Neural cell (in vitro differentiated cells): Measurements from ENCODE around the gene C5orf47. TPM values are rescaled to one million over a fixed set of nuclear protein-coding genes. Genes with fewer than 3 reads are reported as not detected.

Source experiments
- H2AFZ ChIP-seq: fragments of 200-600, 300-800 bp; sonication (generic), shearing (Covaris generic); 2 replicates; pipeline ENCODE4 v1.6.0; 2014; ENCODE audit warnings: low read depth, mild to moderate bottlenecking, antibody characterized with exemption, low read length, moderate library complexity
- H3F3A ChIP-seq: fragments of 200-600 bp; shearing (Covaris generic); 2 replicates; pipeline ENCODE4 v1.6.1; 2016; ENCODE audit warnings: mild to moderate bottlenecking, moderate library complexity, mixed read lengths, antibody characterized with exemption, low read length; ENCODE audit not compliant: insufficient read depth, poor library complexity, severe bottlenecking
- H3K27ac ChIP-seq: fragments of 200-600, 300-800 bp; sonication (generic), shearing (Covaris generic); 2 replicates; pipeline ENCODE4 v1.5.1; 2014; ENCODE audit warnings: mild to moderate bottlenecking, low read length, moderate library complexity
- H3K27me3 ChIP-seq: fragments of 300-800, 200-600 bp; sonication (generic), shearing (Covaris generic); 2 replicates; pipeline ENCODE4 v1.6.0; 2014; ENCODE audit warnings: mild to moderate bottlenecking, low read depth, low read length, moderate library complexity; ENCODE audit not compliant: insufficient read depth
- H3K36me3 ChIP-seq: fragments of 300-800, 200-600 bp; sonication (generic), shearing (Covaris generic); 2 replicates; pipeline ENCODE4 v1.5.1; 2014; ENCODE audit warnings: mild to moderate bottlenecking, antibody characterized with exemption, low read length, moderate library complexity; ENCODE audit not compliant: insufficient read depth
- H3K4me2 ChIP-seq: fragments of 300-800, 200-600 bp; sonication (generic), shearing (Covaris generic); 2 replicates; pipeline ENCODE4 v1.6.0; 2014; ENCODE audit warnings: mild to moderate bottlenecking, low read length
- H3K4me3 ChIP-seq: fragments of 300-800, 200-600 bp; sonication (generic), shearing (Covaris generic); 2 replicates; pipeline ENCODE4 v1.5.1; 2014; ENCODE audit warnings: mild to moderate bottlenecking, low read length, moderate library complexity
- H3K79me2 ChIP-seq: fragments of 200-600 bp; shearing (Covaris generic); replicated peaks from 2 replicates; pipeline ENCODE4 v1.6.0; 2014; ENCODE audit warnings: mild to moderate bottlenecking, low read length, moderate library complexity; ENCODE audit not compliant: insufficient read depth
- H3K9ac ChIP-seq: fragments of 300-800, 200-600 bp; sonication (generic), shearing (Covaris generic); 2 replicates; pipeline ENCODE4 v1.6.1; 2016; ENCODE audit warnings: mild to moderate bottlenecking, low read length, mixed read lengths
- H3K9me2 ChIP-seq: fragments of 200-600 bp; shearing (Covaris generic); 2 replicates; pipeline ENCODE4 v1.6.1; 2016; ENCODE audit warnings: mild to moderate bottlenecking, low read length, mixed read lengths; ENCODE audit not compliant: insufficient read depth
- H3K9me3 ChIP-seq: fragments of 200-600, 300-800 bp; sonication (generic), shearing (Covaris generic); 2 replicates; pipeline ENCODE4 v1.6.1; 2016; ENCODE audit warnings: mild to moderate bottlenecking, mixed run types, low read length, moderate library complexity, mixed read lengths
- H4K20me1 ChIP-seq: fragments of 200-600 bp; shearing (Covaris generic); 2 replicates; pipeline ENCODE4 v1.6.1; 2016; ENCODE audit warnings: mild to moderate bottlenecking, mixed run types; ENCODE audit not compliant: insufficient read depth
- CTCF ChIP-seq: fragments of 450-650 bp; IDR thresholded peaks from 2 replicates; pipeline ENCODE4 v1.5.1; 2014; ENCODE audit warnings: antibody characterized with exemption, mild to moderate bottlenecking, moderate library complexity; ENCODE audit not compliant: poor library complexity, severe bottlenecking
- EP300 ChIP-seq: fragments of 450-650 bp; conservative IDR thresholded peaks from 2 replicates; pipeline ENCODE4 v1.6.1; 2014; ENCODE audit warnings: antibody characterized with exemption, mild to moderate bottlenecking, moderate library complexity; ENCODE audit not compliant: poor library complexity, severe bottlenecking
- EZH2 ChIP-seq: fragments of 200-600, 300-800 bp; shearing (Covaris generic), sonication (generic); IDR thresholded peaks from 2 replicates; pipeline ENCODE4 v1.6.1; 2014; ENCODE audit warnings: antibody characterized with exemption, low read length, borderline replicate concordance, mild to moderate bottlenecking; ENCODE audit not compliant: insufficient read depth, poor library complexity, severe bottlenecking
- MXI1 ChIP-seq: fragments of 450-650 bp; conservative IDR thresholded peaks from 2 replicates; pipeline ENCODE4 v1.6.1; 2014; ENCODE audit warnings: antibody characterized with exemption, mild to moderate bottlenecking; ENCODE audit not compliant: poor library complexity, severe bottlenecking
- POLR2AphosphoS5 ChIP-seq: IDR thresholded peaks from 2 replicates; pipeline ENCODE4 v1.6.1; 2012
- RAD21 ChIP-seq: fragments of 450-650 bp; conservative IDR thresholded peaks from 2 replicates; pipeline ENCODE4 v1.6.1; 2014; ENCODE audit warnings: antibody characterized with exemption, mild to moderate bottlenecking, moderate library complexity
- SMC3 ChIP-seq: fragments of 450-650 bp; conservative IDR thresholded peaks from 2 replicates; pipeline ENCODE4 v1.6.1; 2014; ENCODE audit warnings: antibody characterized with exemption, mild to moderate bottlenecking, moderate library complexity; ENCODE audit not compliant: poor library complexity
- TAF1 ChIP-seq: IDR thresholded peaks from 2 replicates; pipeline ENCODE4 v1.6.1; 2012; ENCODE audit warnings: low read depth
- polyA plus RNA-seq: library from polyadenylated mRNA; depleted of rRNA; stranded (reverse); fragments of >200 nt; gene quantifications from 2 replicates; pipeline ENCODE4 v1.2.3, GENCODE V29; 2014
- TF ChIP-seq, protein P1 (sequence below): IDR thresholded peaks from 2 replicates; pipeline ENCODE4 v1.6.1; 2012; ENCODE audit warnings: borderline replicate concordance

C5orf47 gene
- polyA plus RNA-seq, 1 donor from 2014 or later, result 0.25 TPM

DNA sequence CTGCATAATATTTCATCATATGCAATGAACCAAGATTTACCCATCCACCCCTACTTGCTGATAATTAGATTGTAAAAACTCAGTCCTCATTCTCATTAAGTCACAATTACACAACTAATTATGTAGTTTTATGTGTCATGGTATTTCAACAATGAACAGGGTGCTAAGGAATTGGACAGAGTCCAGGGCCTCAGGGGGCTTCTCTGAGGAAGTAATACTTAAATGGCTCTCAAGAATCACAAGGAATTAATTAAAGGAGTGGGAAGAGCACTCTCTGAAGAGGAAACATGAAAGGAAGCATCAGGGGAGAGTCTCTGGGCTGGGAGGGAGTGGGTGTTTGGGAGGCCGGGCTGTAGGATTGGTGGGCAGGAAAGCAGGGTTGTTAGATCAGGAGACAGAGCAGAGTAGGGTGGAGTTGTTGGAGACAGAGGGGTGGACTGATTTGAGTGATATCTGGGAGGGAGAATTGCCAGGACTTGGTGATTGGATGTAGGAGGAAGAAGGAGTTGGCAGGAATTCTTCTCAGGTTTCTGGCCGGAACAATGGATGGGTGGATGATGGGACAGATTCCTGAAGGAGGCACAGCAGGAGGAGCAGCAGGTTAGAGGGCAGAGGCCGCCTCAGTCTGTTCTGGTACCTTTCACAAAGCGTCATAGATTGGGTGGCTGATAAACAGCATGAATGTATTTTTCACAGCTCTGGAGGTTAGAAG is 33.6 kb downstream of the C5orf47 start:
- no peaks in the 10 kb centered on the region for H3F3A ChIP-seq
- no peaks in the 10 kb centered on the region for H3K27me3 ChIP-seq
- no peaks in the 10 kb centered on the region for H3K9me3 ChIP-seq
- H3K9ac ChIP-seq, result no peak overlapping the region
- H3K9me2 ChIP-seq, result no peaks in the 10 kb centered on the region
- no peaks in the 10 kb centered on the region for H3K79me2 ChIP-seq
- H3K27ac ChIP-seq, result no peak overlapping the region
- H3K36me3 ChIP-seq, result no peaks in the 10 kb centered on the region
- H4K20me1 ChIP-seq, result no peaks in the 10 kb centered on the region
- no peak overlapping the region for H3K4me2 ChIP-seq
- no peak overlapping the region for H2AFZ ChIP-seq
- TF ChIP-seq MXI1 (no peak), EZH2 (no peak), RAD21 (no peak), SMC3 (no peak), CTCF (no peak), EP300 (no peak), POLR2AphosphoS5 (no peak), TAF1 (no peak)
- H3K4me3 ChIP-seq, result no peak overlapping the region

DNA sequence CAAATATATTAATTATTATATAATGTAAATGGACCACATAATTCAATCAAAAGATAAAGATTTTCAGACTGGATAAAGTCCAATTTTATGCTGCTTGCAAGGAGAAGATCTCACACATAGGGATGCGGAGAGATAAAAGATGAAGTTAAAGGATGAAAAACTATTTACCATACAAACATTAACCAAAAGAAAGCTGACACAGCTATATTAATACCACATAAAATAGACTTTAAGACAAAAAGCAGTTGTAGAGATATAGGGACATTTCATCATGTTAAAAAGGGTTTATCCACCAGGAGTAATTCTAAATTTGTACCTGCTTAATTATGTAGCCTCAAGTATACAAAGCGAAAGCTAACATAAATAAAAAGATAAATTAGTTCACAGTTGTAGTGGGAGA is 41.3 kb downstream of the C5orf47 start:
- no peak overlapping the region for H2AFZ ChIP-seq
- H3K9ac ChIP-seq, result no peak overlapping the region
- no peaks in the 10 kb centered on the region for H3K9me3 ChIP-seq
- no peaks in the 10 kb centered on the region for H3K79me2 ChIP-seq
- no peak overlapping the region for H3K4me2 ChIP-seq
- no peaks in the 10 kb centered on the region for H4K20me1 ChIP-seq
- no peak overlapping the region for H3K27ac ChIP-seq
- no peaks in the 10 kb centered on the region for H3F3A ChIP-seq
- no peaks in the 10 kb centered on the region for H3K36me3 ChIP-seq
- no peaks in the 10 kb centered on the region for H3K9me2 ChIP-seq
- H3K4me3 ChIP-seq, result no peak overlapping the region
- no peak for TF ChIP-seq EZH2
- TF ChIP-seq, protein P1, sequence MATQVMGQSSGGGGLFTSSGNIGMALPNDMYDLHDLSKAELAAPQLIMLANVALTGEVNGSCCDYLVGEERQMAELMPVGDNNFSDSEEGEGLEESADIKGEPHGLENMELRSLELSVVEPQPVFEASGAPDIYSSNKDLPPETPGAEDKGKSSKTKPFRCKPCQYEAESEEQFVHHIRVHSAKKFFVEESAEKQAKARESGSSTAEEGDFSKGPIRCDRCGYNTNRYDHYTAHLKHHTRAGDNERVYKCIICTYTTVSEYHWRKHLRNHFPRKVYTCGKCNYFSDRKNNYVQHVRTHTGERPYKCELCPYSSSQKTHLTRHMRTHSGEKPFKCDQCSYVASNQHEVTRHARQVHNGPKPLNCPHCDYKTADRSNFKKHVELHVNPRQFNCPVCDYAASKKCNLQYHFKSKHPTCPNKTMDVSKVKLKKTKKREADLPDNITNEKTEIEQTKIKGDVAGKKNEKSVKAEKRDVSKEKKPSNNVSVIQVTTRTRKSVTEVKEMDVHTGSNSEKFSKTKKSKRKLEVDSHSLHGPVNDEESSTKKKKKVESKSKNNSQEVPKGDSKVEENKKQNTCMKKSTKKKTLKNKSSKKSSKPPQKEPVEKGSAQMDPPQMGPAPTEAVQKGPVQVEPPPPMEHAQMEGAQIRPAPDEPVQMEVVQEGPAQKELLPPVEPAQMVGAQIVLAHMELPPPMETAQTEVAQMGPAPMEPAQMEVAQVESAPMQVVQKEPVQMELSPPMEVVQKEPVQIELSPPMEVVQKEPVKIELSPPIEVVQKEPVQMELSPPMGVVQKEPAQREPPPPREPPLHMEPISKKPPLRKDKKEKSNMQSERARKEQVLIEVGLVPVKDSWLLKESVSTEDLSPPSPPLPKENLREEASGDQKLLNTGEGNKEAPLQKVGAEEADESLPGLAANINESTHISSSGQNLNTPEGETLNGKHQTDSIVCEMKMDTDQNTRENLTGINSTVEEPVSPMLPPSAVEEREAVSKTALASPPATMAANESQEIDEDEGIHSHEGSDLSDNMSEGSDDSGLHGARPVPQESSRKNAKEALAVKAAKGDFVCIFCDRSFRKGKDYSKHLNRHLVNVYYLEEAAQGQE, result no peak
- TF ChIP-seq SMC3, result no peak
- TF ChIP-seq EP300, result no peak
- no peak for TF ChIP-seq RAD21
- no peak for TF ChIP-seq CTCF
- no peak for TF ChIP-seq POLR2AphosphoS5
- TF ChIP-seq MXI1, result no peak
- TF ChIP-seq TAF1, result no peak
- H3K27me3 ChIP-seq, result no peaks in the 10 kb centered on the region
